RKO (cell line): ENCODE results near the gene PEX26.
A peak's percentile ranks its signal among the peaks of the same experiment; 100 is the strongest.
"Not testable (repeated sequence)": the region's sequence is repeated elsewhere in the genome, so short reads cannot be mapped to it uniquely, and the experiment has no call there.

ENCODE experiments used
- DNase-seq: peaks from one replicate; pipeline ENCODE4 v3.0.0-alpha.2; 2016; ENCODE audit warnings: low spot score

The PEX26 gene

GRCh38 chr22:18056807-18057474 is 20.8 kb upstream of the PEX26 start:
- no peak for DNase-seq

- peak; percentile 91 for DNase-seq
Measured at GRCh38 chr22:18057568-18058209, 20.1 kb upstream of the PEX26 start.

- DNase-seq = no peak
Measured at GRCh38 chr22:18058371-18059093, 19.3 kb upstream of the PEX26 start.

- DNase-seq = no peak
Measured at GRCh38 chr22:18059094-18059417, 18.7 kb upstream of the PEX26 start.

DNA sequence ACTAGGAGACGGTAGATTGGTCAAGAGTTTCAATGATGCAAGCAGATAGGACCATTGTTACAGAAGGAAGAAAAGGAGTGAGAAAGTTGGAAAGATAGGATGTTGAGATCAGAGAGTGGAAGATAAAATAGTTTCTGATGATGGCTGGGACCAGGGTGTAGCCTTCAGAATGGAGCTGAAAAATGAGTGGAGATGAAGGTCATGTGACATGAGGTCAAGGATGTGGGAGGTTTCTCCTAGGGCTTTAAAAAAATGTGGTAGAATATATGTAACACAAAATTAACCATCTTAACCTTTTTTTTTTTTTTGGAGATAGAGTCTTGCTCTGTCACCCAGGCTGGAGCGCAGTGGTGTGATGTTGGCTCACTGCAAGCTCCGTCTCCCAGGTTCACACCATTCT is 18.3 kb upstream of the PEX26 start:
- no peak for DNase-seq

- DNase-seq = no peak
Measured at GRCh38 chr22:18059991-18060390, 17.8 kb upstream of the PEX26 start.

DNA sequence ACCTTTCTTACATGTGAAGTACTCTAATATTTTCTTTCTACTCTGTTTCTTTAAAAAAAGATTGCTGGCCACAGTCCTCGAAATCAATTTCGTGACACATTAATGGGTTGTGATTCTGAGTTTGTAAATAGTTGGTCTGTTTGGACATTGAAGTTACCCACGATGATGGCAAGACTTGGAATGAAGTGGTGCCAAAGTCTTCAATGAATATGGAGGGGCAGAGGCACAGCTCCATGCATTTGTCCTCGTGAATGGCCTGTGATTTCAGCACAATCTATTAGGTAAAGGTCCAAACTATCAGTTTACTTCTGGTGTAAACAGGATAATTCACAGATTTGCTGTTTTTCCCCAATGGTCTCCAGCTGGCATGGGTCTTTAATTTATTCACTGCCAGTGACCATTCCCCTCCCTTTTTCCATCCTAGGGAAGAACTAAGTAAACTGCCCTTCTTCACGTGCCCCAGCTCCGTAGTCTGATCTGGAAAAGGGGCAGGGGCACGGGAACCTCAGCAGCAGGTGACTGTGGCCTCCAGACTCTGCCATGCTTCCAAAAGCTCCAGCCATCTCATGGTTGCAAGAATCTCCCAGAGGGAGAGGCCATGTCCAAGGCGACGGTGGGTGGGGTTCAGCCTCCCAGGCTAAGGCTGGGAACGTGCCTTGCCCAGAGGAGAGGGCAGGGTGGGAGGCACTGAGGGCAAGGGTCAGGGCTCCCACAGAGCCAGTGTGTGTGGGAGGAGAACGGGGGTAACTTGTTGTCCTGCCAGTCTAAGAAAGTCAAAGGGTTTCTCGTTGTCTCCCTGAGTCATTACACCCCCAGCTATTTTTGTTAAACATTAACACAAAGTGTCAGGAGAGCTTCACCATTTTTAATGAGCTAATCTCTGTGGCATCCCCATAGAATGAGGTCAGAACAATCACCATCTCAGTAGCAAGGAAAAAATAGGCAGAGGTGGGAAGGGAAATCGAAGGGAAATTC is 16.9 kb upstream of the PEX26 start:
- DNase-seq = peak; percentile 36

GRCh38 chr22:18062421-18062820 is 15.4 kb upstream of the PEX26 start:
- no peak for DNase-seq

- no peak for DNase-seq
Measured at GRCh38 chr22:18063306-18063705, 14.5 kb upstream of the PEX26 start.

DNA sequence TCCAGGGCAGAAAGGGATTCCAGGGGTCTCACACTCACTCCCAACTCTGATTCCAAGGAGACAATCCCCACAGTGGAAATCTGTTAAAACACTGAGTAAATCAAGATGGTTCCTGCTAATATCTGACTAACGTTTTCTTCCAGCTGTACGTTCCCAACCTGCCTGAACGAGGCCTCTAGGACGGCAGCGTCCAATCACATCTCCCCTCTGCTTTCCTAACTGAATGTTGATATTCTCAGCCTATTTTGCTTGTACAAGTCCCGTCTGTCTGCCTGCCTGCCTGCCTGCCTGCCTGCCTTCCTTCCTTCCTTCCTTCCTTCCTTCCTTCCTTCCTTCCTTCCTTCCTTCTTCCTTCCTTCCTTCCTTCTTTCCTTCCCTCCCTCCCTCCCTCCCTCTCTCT is 14.1 kb upstream of the PEX26 start:
- DNase-seq = not testable (repeated sequence)

- DNase-seq = no peak
Measured at GRCh38 chr22:18064636-18065035, 13.2 kb upstream of the PEX26 start.

DNA sequence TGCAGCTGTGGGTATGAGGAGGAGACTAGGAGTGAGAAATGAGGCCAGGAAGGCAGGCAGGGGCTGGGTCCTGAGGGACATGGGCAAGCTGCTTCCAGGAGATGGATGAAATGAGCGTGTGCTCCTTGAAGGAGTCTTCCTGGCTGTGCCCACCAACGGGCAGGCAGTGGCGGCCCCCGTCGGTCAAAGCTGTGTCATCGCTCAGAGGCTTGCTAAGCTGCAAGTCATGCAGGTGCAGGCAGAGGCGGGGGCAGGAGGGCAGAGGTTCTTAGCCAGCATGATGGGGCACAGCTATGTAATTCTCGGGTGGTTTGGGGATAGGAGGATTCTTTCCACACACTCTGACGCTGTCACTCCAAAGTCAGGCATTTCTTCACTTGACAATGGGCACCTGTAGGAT is 12.5 kb upstream of the PEX26 start:
- DNase-seq = no peak

DNA sequence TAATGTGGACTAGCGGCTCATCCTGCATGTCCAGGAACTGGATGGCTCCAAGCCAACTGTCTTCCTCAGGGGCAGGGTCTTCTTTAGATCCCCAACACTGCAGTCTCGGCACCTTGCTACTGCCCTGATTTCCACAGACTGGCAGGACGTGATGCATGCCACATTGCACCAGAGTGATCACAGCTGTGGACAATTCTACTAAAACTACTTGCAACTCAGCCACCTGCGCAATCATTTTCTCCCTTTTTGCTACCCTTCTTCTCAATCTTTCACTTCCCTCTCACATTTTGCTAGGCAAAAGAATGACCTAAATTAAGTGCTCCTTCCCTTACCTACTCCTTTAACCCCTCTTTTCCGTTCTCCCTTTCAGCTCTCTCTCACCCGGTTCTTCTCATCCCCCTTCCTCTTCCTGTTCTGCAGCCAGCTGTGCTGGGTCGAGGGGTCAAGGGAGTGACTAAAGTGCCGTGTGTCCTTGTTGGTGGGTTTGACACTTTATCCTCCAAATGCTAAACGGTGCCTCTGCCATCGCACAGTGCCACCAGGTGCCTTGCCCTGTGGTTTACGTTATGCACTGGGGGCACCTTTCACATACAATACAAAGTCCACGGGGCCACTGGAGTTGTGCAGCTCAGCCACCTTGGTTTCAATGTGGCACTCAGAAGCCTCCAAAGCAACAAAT is 11.5 kb upstream of the PEX26 start:
- no peak for DNase-seq

- no peak for DNase-seq
Measured at GRCh38 chr22:18067121-18067520, 10.7 kb upstream of the PEX26 start.

DNA sequence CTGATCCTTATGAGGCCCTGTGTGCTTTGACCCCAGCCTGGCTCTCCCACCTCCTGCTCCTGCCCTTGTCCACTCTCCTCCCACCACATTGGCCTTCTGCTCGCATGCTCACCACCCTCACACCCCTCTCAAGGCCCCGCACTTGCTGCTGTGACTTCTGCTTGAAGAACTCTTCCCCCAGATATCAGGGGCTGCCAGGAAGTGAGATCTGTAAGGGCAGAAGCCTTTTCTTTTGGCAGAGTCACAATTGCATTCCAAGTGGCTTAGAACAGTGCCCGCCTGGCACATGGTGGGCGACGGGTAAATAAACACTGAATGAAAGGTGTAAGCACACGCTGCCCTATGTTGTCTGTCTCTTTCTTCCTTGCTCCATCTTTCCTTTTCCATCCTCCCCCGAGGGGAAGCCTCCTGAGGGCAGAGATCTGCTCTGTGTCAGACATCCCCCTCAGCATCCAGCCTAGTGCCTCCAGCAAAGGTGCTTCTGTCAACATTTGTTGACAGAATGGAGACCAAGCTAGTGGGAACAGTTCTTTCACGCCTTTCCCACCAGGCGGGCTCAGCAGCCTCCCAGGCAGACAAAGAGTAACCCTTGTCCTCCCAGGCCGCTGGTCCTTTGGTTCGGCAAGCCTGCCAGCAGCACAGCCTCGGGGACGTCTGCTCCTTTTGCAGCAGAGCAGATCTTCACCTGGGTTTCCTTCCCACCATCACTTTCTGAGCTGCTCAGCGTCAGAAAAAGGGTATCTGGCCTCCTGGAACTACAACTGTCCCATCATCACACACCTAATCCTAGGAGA is 10.0 kb upstream of the PEX26 start:
- DNase-seq = no peak

DNA sequence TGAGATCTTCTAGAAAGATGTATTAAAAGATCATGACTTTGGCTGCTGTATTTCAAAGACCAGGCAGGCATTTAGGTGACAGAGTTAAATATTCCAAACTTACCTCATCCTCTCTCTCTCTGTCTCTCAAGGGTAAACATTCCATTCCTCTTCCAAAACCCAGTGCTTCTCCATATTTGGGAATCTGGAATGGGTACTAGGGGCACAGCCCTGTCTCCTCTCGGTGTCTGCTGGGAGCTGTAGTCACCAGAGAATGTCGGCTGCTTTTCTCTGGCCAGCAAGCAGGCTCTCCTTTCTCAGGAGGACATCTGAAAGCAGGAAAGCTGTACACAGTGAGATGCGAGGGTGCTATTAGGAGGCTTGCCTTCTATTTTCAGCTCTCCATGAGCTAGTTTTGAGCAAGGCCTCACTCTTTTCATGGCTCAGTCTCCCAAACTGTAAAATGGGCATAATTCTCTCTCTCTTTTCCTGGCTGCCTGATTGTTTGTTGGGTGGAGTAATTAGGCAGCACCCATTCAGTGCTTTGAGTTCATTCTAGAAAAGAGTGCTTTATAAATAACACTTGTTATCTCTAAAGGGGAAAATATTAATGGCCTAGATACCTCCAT is 9.3 kb upstream of the PEX26 start:
- no peak for DNase-seq

GRCh38 chr22:18069041-18069440 is 8.7 kb upstream of the PEX26 start:
- no peak for DNase-seq

GRCh38 chr22:18070041-18070440 is 7.7 kb upstream of the PEX26 start:
- DNase-seq = no peak

GRCh38 chr22:18070556-18071306 is 7.1 kb upstream of the PEX26 start:
- no peak for DNase-seq
